ENCODE measurements around the gene LMF2.
A peak's percentile ranks its signal among the peaks of the same experiment; 100 is the strongest.

Gene LMF2, protein sequence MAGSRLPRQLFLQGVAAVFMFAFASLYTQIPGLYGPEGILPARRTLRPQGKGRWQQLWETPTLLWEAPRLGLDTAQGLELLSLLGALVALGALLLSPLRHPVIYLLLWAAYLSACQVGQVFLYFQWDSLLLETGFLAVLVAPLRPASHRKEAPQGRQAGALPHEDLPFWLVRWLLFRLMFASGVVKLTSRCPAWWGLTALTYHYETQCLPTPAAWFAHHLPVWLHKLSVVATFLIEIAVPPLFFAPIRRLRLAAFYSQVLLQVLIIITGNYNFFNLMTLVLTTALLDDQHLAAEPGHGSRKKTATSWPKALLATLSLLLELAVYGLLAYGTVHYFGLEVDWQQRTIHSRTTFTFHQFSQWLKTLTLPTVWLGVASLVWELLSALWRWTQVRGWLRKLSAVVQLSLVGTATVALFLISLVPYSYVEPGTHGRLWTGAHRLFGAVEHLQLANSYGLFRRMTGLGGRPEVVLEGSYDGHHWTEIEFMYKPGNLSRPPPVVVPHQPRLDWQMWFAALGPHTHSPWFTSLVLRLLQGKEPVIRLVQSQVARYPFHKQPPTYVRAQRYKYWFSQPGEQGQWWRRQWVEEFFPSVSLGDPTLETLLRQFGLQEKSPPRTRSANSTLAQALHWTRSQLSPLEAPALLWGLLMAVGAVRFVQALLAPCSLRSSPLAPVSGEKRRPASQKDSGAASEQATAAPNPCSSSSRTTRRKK

DNA sequence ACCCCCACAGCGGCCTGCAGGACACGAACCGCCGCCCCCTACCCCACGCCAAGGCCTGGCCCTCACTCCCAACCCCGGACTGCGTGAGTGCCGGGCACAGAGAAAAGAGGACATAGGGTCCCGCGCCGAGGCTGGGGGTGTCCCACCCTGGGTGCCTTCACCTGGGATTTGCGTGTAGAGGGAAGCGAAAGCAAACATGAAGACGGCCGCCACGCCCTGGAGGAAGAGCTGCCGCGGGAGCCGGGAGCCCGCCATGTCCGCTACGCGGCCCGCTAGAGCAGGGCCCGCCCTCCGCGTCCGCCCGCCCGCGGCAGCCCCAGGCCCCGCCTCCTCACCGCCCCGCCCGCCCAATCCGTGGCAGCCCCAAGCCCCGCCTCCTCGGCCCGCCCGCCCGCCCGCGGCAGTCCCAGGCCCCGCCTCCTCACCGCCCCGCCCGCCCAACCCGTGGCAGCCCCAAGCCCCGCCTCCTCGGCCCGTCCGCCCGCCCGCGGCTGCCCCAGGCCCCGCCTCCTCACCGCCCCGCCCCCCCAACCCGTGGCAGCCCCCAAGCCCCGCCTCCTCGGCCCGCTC, at the start of gene LMF2:
TSS of gene LMF2 (minus strand) at position 282 of the 570 bp plus-strand sequence. CDS start at position 255, 27 bp downstream.
- ATAC-seq (ENCODE audit: low read depth) (peak; percentile 71), DNase-seq (ENCODE audit: low spot score in 2 of 2) (peak; percentile 88 to 90)
- H3K27me3 Mint-ChIP-seq = no peaks in the 10 kb centered on the region
- H3K4me1 Mint-ChIP-seq = peaks cover 18% of the 10 kb centered on the region
- H3K4me3 Mint-ChIP-seq = peak within 1 kb of the TSS; percentile 98
- peaks cover 2% of the 10 kb centered on the region for H3K36me3 Mint-ChIP-seq
- peak within 1 kb of the TSS; percentile 97 for H3K27ac Mint-ChIP-seq
- H3K9me3 Mint-ChIP-seq = no peaks in the 10 kb centered on the region

DNA sequence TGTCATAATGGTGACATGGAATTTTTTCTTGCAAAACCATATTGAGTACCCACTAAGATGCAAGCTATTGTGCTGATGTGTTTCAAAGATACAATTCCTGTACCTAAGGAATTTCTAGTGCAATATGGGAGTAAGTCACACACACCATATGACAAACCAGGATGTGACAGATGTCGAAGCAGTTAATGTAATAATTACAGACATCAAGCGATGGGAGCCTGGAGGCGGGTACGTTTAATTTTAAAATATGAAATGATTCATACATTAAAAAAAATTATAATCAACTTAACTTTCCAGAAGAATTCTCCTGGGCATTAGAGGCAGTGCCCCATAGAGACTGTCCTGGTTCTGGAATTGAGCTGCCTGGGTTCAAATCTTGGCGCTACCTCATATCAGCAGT, 49.2 kb upstream of the LMF2 start:
- Mint-ChIP-seq H3K27me3 (no peaks in the 10 kb centered on the region), H3K4me3 (no peak overlapping the region), H3K27ac (no peak overlapping the region), H3K4me1 (peaks cover 7% of the 10 kb centered on the region), H3K36me3 (no peaks in the 10 kb centered on the region), H3K9me3 (no peaks in the 10 kb centered on the region)
- ATAC-seq (ENCODE audit: low read depth) = no peak
- no peak for DNase-seq (ENCODE audit: low spot score in 2 of 2)

DNA sequence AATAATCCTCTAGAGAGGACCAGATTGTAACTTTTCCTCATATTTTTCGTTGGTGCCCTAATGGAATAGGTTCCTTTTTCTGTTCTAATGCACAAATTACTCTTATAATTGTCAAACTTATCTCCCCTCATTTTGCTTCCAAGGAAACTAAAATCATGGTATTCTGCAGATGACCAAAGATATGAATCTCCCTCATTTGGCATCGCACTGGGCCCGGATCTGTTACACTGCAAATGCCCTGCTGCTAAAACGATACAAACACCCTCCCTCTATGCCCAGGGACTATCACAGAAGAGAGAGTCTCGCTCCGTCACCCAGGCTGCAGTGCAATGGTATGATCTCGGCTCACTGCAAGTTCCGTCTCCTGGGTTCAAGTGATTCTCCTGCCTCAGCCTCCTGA, 45.8 kb upstream of the LMF2 start:
- Mint-ChIP-seq H3K4me3 (no peak overlapping the region), H3K9me3 (no peaks in the 10 kb centered on the region), H3K27ac (no peak overlapping the region), H3K4me1 (peaks cover 6% of the 10 kb centered on the region), H3K36me3 (no peaks in the 10 kb centered on the region), H3K27me3 (no peaks in the 10 kb centered on the region)
- ATAC-seq (ENCODE audit: low read depth) = no peak
- no peak for DNase-seq (ENCODE audit: low spot score in 2 of 2)

DNA sequence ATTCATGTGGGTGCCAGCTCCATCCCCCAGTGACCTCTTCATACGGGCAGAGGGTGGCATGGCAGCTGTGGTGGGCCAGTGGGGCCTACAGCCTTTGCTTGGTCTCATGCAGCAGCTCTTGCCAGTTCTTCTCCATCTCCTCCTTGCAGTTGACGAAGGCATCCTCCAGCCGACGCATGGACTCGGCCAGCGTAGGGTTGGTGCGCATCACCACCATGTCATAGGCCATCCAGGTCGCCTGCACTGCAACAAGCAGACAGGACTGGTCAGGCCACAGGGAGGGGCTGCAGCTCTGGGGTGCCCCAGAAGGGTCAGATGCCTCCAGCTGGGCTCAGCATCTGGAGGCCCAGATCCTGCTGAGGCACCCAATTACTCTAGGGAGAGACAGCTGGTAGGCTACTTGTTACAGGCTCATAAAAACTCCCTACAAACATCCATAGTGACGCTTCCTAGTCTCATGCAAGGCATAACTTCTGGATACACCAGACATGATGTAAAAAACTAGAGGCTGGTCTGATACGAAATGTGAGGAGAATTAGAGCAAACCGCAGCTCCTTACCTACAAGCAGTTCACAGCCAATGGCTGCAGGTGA, 43.8 kb upstream of the LMF2 start:
- DNase-seq (ENCODE audit: low spot score in 2 of 2) (no peak), ATAC-seq (ENCODE audit: low read depth) (no peak)
- no peaks in the 10 kb centered on the region for H3K36me3 Mint-ChIP-seq
- H3K9me3 Mint-ChIP-seq = no peaks in the 10 kb centered on the region
- no peak overlapping the region for H3K4me3 Mint-ChIP-seq
- no peak overlapping the region for H3K27ac Mint-ChIP-seq
- peaks cover 6% of the 10 kb centered on the region for H3K4me1 Mint-ChIP-seq
- H3K27me3 Mint-ChIP-seq = no peaks in the 10 kb centered on the region

DNA sequence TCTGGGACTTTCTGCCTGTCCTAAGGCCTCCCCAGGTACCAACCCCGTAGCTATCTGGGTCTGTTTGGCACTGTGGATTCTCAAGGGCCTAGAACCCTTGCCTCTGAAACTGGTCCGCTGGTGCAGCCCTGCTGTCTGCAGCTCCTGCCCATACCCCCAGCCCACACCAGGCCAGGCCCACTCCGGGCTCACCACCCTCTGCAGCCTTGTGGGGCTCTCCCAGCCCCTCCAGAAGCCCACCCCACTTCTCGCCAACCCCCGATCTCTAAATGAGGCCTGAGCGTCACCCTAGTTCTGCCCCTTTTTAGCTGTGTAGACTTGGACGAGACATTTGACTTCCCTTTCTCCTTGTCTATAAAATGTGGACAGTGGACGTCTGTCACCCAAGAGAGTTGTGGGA, 42.9 kb upstream of the LMF2 start:
- Mint-ChIP-seq H3K36me3 (no peaks in the 10 kb centered on the region), H3K27ac (peak overlapping the region; percentile 31), H3K27me3 (no peaks in the 10 kb centered on the region), H3K4me1 (peaks cover 6% of the 10 kb centered on the region), H3K9me3 (no peaks in the 10 kb centered on the region), H3K4me3 (peak overlapping the region; percentile 77)
- DNase-seq (ENCODE audit: low spot score in 2 of 2) = no peak
- ATAC-seq (ENCODE audit: low read depth) = no peak

DNA sequence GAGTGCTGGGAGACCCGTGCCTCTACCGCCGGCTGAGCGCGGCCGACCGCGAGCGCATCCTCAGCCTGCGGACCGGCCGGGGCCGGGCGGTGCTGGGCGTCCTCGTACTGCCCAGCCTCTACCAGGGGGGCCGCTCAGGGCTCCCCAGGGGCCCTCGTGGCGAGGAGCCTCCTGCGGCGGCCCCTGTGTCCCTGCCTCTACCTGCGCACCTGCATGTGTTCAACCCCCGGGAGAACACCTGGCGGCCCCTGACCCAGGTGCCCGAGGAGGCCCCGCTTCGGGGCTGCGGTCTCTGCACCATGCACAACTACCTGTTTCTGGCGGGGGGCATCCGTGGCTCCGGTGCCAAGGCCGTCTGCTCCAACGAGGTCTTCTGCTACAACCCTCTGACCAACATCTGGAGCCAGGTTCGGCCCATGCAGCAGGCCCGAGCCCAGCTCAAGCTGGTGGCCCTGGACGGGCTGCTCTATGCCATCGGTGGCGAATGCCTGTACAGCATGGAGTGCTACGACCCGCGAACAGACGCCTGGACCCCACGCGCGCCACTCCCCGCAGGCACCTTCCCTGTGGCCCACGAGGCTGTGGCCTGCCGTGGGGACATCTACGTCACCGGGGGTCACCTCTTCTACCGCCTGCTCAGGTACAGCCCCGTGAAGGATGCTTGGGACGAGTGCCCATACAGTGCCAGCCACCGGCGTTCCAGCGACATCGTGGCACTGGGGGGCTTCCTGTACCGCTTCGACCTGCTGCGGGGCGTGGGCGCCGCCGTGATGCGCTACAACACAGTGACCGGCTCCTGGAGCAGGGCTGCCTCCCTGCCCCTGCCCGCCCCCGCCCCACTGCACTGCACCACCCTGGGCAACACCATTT, 41.7 kb upstream of the LMF2 start:
- Mint-ChIP-seq H3K27ac (peak overlapping the region; percentile 50), H3K36me3 (no peaks in the 10 kb centered on the region), H3K9me3 (no peaks in the 10 kb centered on the region), H3K4me1 (peaks cover 10% of the 10 kb centered on the region), H3K4me3 (peak overlapping the region; percentile 77), H3K27me3 (no peaks in the 10 kb centered on the region)
- no peak for DNase-seq (ENCODE audit: low spot score in 2 of 2)
- peak; percentile 12 for ATAC-seq (ENCODE audit: low read depth)

DNA sequence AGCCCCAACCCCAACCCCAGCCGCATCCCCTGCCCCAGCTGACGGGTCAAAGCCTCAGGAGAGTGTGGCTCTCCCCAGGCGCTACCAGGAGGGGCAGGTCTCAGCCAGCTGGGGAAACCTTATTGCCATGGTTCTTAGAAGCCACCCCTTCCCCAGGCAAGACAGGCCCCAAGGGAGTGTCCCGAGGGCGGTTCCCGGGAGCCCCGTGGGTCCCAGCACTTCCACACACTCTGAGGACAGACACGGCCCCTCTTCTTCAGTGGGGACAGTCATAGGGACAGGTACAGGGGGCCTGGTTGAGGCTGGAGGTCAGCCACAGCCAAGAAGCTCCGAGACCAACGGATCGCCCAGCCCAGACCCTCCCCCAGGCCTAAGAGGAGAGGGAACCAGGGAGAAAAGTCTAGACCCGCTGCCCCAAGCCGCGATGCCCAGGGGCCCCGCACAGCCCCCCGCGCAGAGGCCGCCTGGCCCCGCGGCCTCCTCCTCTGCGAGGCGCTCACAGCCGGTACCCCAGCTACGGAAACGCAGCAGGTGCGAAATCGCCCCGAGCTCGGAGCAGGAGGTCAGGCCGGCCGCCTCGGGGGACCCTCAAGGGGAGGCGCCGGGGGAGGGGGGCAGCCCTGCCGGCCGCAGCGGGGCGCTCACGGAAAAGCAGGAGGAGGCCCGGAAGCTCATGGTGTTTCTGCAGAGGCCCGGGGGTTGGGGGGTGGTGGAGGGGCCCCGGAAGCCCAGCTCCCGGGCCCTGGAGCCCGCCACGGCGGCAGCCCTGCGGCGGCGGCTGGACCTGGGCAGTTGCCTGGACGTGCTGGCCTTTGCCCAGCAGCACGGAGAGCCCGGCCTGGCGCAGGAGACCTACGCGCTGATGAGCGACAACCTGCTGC, 40.8 kb upstream of the LMF2 start:
- Mint-ChIP-seq H3K36me3 (no peaks in the 10 kb centered on the region), H3K27me3 (no peaks in the 10 kb centered on the region), H3K4me3 (peak overlapping the region; percentile 64), H3K4me1 (peaks cover 10% of the 10 kb centered on the region), H3K27ac (peak overlapping the region; percentile 83), H3K9me3 (no peaks in the 10 kb centered on the region)
- ATAC-seq (ENCODE audit: low read depth) = peak; percentile 34
- DNase-seq (ENCODE audit: low spot score in 2 of 2) = no peak

DNA sequence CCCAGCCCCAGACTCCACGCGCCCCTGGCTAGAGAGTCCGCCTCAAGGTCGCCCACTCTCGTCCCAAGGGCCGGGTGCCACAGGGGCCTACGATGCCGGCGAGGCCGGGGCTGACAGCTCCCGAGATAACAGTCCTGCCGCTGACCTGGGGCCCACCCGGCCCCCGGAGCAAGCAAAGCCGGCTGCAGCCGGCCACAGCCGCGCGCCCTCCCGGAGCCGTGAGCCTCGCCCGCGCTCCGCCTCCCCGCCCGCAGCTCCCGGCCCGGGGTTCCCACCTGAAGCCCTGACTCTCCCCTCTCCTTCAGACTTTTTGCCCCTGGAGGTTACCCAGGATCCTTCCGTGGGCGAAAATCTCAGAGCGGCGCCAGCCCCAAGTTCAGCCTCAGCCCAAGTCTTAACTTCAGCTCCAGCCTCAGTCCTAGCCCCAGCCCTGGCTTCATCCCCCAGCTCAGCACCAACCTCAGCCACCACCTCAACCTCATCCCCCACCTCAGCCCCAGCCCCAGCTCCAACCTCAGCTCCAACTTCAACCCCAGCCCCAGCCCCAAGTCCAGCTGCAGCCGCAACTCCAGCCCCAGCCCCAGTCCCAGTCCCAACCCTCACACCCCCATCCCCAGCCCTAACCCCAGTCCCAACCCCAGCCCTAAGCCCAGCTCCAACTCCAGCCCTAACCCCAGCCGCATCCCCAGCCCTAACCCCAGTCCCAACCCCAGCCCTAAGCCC, 39.9 kb upstream of the LMF2 start:
- Mint-ChIP-seq H3K27ac (peak overlapping the region; percentile 83), H3K36me3 (no peaks in the 10 kb centered on the region), H3K9me3 (no peaks in the 10 kb centered on the region), H3K4me3 (peak overlapping the region; percentile 65), H3K27me3 (no peaks in the 10 kb centered on the region), H3K4me1 (peaks cover 13% of the 10 kb centered on the region)
- ATAC-seq (ENCODE audit: low read depth) = no peak
- no peak for DNase-seq (ENCODE audit: low spot score in 2 of 2)

DNA sequence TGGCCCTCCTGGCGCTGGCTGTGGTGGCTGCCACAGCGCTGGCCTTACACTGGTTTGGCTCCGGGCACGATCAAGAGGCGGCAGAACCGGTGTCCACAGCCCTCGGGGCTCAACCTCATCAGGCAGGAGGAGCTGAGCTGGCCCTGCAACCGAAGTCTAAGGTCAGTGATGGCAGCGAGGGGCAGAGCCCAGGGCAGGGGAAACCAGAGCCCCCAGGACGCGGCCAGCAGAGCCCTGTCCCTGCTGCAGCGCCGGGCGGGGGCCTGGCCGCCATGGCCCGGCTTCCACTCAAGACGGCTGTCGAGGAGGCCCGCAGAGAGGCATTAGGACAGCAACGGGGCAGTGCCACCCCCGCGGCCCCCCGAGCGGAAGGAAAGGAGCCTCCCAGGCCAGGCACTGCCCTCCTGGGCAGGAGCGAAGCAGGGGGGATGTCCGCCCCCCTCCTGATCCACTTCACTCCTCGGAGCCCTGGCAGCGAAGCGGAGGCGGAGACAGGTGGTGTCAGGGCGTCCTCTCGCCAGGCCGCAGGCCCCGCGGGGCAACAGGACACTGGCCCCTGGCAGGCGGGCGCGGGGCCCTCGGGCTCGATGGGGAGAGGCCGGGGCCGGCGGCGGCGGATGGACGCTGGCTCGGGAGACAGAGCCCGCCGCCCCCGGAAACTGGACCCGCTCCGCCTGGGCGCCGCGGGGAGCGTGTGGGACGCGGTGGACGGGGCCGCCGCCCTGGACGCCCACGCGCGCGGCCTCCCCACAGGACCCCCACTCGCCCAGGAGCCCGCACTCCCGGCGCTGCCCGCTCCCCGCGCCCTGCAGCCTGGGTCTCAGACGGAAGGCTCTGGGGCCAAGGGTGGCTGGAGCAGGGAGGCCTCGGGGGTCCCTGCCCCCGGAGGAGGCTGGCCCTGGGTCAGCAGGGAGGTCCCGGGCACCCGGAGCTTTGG, 39.1 kb upstream of the LMF2 start:
- no peak overlapping the region for H3K4me3 Mint-ChIP-seq
- no peaks in the 10 kb centered on the region for H3K27me3 Mint-ChIP-seq
- DNase-seq (ENCODE audit: low spot score in 2 of 2) (no peak), ATAC-seq (ENCODE audit: low read depth) (no peak)
- H3K36me3 Mint-ChIP-seq = no peaks in the 10 kb centered on the region
- no peak overlapping the region for H3K27ac Mint-ChIP-seq
- no peaks in the 10 kb centered on the region for H3K9me3 Mint-ChIP-seq
- H3K4me1 Mint-ChIP-seq = peaks cover 15% of the 10 kb centered on the region

DNA sequence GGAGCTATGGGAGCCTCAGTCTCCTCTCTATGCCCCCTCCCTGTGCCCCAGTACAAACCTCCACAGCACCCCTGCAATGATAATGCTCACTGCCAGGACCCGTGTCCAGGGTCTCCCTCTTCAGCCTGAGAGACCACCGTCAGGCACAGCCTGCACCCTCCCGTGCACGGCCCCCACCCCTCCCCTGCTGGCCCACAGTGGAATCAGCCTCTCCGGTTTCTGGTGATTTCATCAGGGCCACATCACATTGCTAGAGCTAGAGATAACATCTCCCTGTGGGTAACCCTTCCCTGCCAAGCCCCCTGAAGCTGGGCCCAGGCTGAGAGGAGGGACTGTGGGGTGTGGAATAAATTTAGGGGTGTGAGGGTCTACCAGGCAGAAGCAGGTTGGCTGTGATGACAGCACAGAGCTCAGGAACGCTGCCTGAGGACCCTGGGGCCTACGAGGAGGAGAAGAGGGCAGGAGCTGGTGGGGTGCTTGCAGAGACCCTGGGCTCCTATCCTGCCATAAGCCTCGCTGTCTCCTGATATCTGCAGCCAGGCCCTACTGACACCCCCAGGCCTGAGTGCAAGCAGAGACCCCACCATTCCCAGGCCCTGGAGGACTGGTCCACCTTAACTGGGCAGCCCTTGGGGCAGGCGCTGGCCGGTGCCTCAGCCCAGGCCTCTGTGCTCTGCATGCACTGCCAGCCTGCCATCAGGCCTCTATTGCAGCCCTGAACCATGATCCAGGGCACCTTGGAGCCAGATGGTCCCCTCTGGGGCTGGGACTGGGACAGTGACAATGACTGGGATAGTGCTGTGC, 38.2 kb upstream of the LMF2 start, which contains the start of gene KLHDC7B:
TSS of gene KLHDC7B (plus strand) at position 378 of the 804 bp plus-strand sequence. CDS start at position 723, 345 bp downstream.
- peak within 1 kb of the TSS; percentile 91 for H3K27ac Mint-ChIP-seq
- peak within 1 kb of the TSS; percentile 75 for H3K4me3 Mint-ChIP-seq
- peaks cover 19% of the 10 kb centered on the region for H3K4me1 Mint-ChIP-seq
- no peaks in the 10 kb centered on the region for H3K36me3 Mint-ChIP-seq
- no peaks in the 10 kb centered on the region for H3K9me3 Mint-ChIP-seq
- DNase-seq (ENCODE audit: low spot score in 2 of 2) (no peak), ATAC-seq (ENCODE audit: low read depth) (no peak)
- no peaks in the 10 kb centered on the region for H3K27me3 Mint-ChIP-seq

DNA sequence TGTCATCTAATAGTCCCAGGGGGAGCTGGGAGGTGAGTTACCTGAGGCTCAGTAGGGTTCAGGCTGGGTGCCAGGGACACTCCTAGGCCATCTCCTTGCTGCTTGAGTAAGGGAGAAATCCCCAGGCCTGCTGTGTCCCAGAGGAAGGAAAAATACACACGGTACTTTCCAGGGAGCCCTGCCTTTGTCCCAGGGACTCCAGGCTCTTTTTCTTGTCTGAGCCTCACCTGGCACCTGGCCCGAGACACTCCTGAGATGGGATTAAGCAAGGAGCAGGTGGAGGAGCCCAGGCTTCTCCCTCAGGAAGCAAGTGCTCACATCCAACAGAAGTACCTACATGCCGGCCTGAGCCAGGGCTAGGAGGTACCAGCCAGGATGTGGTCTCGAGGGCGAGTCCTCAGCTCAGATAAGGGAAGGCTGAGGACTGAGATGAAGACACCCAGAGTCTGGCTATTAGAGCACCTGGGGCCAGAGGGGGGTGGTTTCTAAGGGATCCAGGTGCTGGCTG, 37.3 kb upstream of the LMF2 start:
- ATAC-seq (ENCODE audit: low read depth) (no peak), DNase-seq (ENCODE audit: low spot score in 2 of 2) (no peak)
- Mint-ChIP-seq H3K4me1 (peaks cover 17% of the 10 kb centered on the region), H3K27ac (peak overlapping the region; percentile 91), H3K36me3 (no peaks in the 10 kb centered on the region), H3K4me3 (peak overlapping the region; percentile 75), H3K27me3 (no peaks in the 10 kb centered on the region), H3K9me3 (no peaks in the 10 kb centered on the region)
